ENCODE measurements around the gene VEZT. TPM values are rescaled to one million over a fixed set of nuclear protein-coding genes. Genes with fewer than 3 reads are reported as not detected.

VEZT gene
- 100 to 1,000 TPM in 1 of 4 donors, 10 to 100 TPM in 3; 55.2 to 130 (median 85.5) TPM for total RNA-seq

- in situ Hi-C loops (cut with MboI; ENCODE audit: low pct_ligation_motif_present in 1 of 4, low pct_unique_long_range_greater_than_20kb in 1 of 4, low sequenced_read_pairs in 3 of 4), result no loop called here
Observed at GRCh38 chr12:95217377-95218149, at the start of gene VEZT, which contains the start of gene FGD6. TSS of gene VEZT (plus strand) at chr12:95217807. CDS start at chr12:95217851, 44 bp downstream. TSS of gene FGD6 (minus strand) at chr12:95217467. CDS start at chr12:95217240, 227 bp downstream.

DNA sequence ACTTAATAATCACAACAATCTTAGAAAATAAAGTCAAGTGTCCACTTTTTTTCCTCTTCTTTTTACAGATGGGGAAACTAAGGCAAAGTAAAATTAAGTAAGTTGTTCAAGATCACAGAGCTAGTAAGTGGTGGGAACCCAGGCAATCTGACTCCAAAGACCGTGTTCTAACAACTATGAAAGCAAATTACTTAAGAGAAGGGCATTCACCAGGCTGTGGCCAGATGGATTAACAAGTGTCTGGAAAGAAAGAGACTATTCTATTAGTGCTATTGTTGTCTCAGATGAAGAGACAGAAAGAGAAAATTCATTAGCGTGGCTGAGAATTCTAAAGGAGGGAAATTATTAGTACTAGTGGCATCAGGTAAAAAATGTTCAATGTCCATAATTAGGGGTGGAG lies 48.9 kb upstream of the VEZT start:
- in situ Hi-C loops (cut with MboI; ENCODE audit: low pct_ligation_motif_present in 1 of 4, low pct_unique_long_range_greater_than_20kb in 1 of 4, low sequenced_read_pairs in 3 of 4), result no loop called here
- H3K4me3 ChIP-seq, result no peak overlapping the region
- no peaks in the 10 kb centered on the region for H3K27me3 ChIP-seq
- peaks cover 0 to 33% (median 14%) of the 10 kb centered on the region in 4 donors for H3K4me1 ChIP-seq
- peak overlapping the region in 2 of 4 donors; percentile 49 to 54 for H3K27ac ChIP-seq
- no peak for DNase-seq
- no peaks in the 10 kb centered on the region for H3K9me3 ChIP-seq
- no peaks in the 10 kb centered on the region for H3K36me3 ChIP-seq
- intact Hi-C loops (cut with DNase I; ENCODE audit: low total_unique reads), result loop anchor here (10.0 kb wide), 1 partner anchor 46 kb away; the partner anchor contains the start of genes FGD6 and VEZT
- TF ChIP-seq, protein P1, sequence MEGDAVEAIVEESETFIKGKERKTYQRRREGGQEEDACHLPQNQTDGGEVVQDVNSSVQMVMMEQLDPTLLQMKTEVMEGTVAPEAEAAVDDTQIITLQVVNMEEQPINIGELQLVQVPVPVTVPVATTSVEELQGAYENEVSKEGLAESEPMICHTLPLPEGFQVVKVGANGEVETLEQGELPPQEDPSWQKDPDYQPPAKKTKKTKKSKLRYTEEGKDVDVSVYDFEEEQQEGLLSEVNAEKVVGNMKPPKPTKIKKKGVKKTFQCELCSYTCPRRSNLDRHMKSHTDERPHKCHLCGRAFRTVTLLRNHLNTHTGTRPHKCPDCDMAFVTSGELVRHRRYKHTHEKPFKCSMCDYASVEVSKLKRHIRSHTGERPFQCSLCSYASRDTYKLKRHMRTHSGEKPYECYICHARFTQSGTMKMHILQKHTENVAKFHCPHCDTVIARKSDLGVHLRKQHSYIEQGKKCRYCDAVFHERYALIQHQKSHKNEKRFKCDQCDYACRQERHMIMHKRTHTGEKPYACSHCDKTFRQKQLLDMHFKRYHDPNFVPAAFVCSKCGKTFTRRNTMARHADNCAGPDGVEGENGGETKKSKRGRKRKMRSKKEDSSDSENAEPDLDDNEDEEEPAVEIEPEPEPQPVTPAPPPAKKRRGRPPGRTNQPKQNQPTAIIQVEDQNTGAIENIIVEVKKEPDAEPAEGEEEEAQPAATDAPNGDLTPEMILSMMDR (IDR thresholded peaks at IDR 0.05), result no peak
- TF ChIP-seq POLR2A (IDR thresholded peaks at IDR 0.05) (no peak), POLR2AphosphoS5 (IDR thresholded peaks at IDR 0.05) (no peak), EP300 (IDR thresholded peaks at IDR 0.05; ENCODE audit: low read depth) (no peak)
- WGBS, 2 donors (ENCODE audit: low coverage in 1 of 2), result 65 to 79% methylated on average over 2 of the region's 2 CpGs

More at GRCh38 chr12:95217377-95218149, at the start of gene VEZT, which contains the start of gene FGD6:
- 0% methylated on average over 65 of the region's 75 CpGs; no CpG with 5 or more reads in 1 of the 2 donors for WGBS, 2 donors (ENCODE audit: low coverage in 1 of 2)
- Histone ChIP-seq H3K4me3 (peak within 1 kb of the TSS; percentile 70 to 83 (median 76)), H3K36me3 (no peaks in the 10 kb centered on the region), H3K4me1 (peaks cover 7 to 63% (median 27%) of the 10 kb centered on the region in 4 donors), H3K9me3 (no peaks in the 10 kb centered on the region), H3K27ac (peak within 1 kb of the TSS; percentile 92 to 99 (median 96)), H3K27me3 (no peaks in the 10 kb centered on the region)
- peak; percentile 99 for DNase-seq
- intact Hi-C loops (cut with DNase I; ENCODE audit: low total_unique reads), result loop anchor here (10.0 kb wide), 1 partner anchor 53 kb away; no protein-coding TSS in a partner anchor
- TF ChIP-seq POLR2A (IDR thresholded peaks at IDR 0.05) (peak; percentile 79), EP300 (IDR thresholded peaks at IDR 0.05; ENCODE audit: low read depth) (no peak), POLR2AphosphoS5 (IDR thresholded peaks at IDR 0.05) (peak; percentile 74 to 91 (median 84))
- TF ChIP-seq, protein P1 (IDR thresholded peaks at IDR 0.05), result peak; percentile 30 to 71 (median 51)

DNA sequence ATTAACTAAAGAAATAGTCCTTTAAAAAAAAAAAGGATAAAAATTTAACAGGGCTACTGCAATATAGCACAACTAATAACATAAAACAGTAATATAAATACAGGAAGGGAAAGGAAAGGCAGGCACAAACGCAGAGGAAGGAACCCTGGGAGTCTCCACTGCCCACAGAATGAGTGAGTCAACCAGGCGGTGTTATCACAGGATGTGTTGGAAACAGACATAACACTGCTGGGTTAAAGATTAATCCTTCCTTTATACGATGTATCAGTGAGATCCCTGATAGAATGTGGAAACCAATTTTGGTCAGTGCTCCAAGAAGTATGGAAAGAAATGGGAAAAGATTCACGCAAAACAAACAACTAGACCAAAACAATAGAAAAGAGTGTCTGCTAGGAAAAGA lies 48.2 kb upstream of the VEZT start:
- in situ Hi-C loops (cut with MboI; ENCODE audit: low pct_ligation_motif_present in 1 of 4, low pct_unique_long_range_greater_than_20kb in 1 of 4, low sequenced_read_pairs in 3 of 4) (no loop called here), intact Hi-C loops (cut with DNase I; ENCODE audit: low total_unique reads) (loop anchor here (10.0 kb wide), 1 partner anchor 45 kb away; the partner anchor contains the start of genes FGD6 and VEZT)
- Histone ChIP-seq H3K4me1 (peaks cover 0 to 34% (median 19%) of the 10 kb centered on the region in 4 donors), H3K27ac (peak overlapping the region; percentile 4 to 54 (median 44)), H3K27me3 (no peaks in the 10 kb centered on the region), H3K9me3 (no peaks in the 10 kb centered on the region), H3K4me3 (no peak overlapping the region), H3K36me3 (no peaks in the 10 kb centered on the region)
- TF ChIP-seq, protein P1 (IDR thresholded peaks at IDR 0.05), result no peak
- TF ChIP-seq POLR2A (IDR thresholded peaks at IDR 0.05), result no peak
- no peak for TF ChIP-seq POLR2AphosphoS5 (IDR thresholded peaks at IDR 0.05)
- no peak for TF ChIP-seq EP300 (IDR thresholded peaks at IDR 0.05; ENCODE audit: low read depth)
- 31 to 33% methylated on average over 4 of the region's 4 CpGs for WGBS, 2 donors (ENCODE audit: low coverage in 1 of 2)
- DNase-seq, result peak; percentile 61

All from transverse colon (tissue), 4 donors.